ENCODE data around the gene SPTY2D1. TPM values are rescaled to one million over a fixed set of nuclear protein-coding genes. Genes with fewer than 3 reads are reported as not detected.

Gene SPTY2D1
- polyA plus RNA-seq, 1 of the 3 experiments (the other 2 are of a cell fraction), result 5.3 TPM

DNA sequence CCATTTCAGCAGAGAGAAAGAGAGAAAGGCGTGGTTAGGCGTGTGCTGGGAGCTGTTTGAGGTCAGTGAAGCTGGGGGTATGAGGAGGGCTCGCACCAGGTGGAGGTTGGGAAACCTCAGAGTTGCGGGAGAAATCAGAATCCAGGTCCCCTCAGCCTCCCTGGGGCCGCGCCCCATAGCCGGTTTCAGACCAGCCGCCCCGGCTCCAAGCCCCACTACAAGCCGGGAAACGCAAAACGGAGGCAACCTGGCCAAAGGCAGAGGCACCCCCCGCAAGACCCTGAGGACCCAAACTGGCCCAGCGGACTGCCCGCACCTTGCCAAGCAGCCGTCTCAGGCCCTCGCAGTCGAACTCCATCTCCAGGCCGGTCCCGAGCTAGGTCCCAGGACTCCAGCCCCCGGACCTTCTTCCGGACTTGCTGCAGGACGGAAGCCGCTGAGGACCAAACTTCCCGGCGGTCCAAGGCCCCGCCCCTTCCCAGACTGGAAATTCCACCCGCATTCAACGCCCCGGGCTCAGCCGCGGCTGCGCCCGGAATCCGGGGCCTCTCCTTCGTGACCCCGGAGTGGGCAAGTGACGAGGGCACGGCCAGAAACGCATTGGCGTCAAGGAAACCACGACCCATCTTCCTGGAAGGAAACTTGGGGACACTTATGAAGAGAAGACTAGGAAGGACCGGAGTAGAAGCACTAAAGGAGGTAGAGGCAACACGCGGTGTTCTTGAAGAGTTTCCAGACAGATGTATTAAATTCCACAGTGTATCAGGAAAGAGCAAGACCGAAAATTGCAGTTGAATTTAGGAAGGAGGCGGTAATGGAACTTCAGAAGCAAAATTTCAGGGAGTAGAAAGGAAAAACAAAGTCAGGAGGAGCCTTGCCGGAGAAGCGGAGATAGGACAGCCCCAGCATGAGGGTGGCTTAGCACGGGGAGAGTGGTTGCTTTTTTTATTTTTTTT is 45.6 kb downstream of the SPTY2D1 start, which contains the start of gene UEVLD (continued):
- TF ChIP-seq MAX (IDR thresholded peaks at IDR 0.05; ENCODE audit: low read depth) (peak; percentile 70; the same call in 1 of the 2 replicates), TCF12 (IDR thresholded peaks at IDR 0.05) (peak; percentile 27; the same call in 1 of the 2 replicates), ELF1 (IDR thresholded peaks at IDR 0.05) (peak; percentile 98), TEAD4 (IDR thresholded peaks at IDR 0.05; ENCODE audit: borderline replicate concordance, insufficient read depth) (peak; percentile 62; the same call in 1 of the 2 replicates), REST (IDR thresholded peaks at IDR 0.05; ENCODE audit: low read depth, low read length) (peak; percentile 43; the same call in 1 of the 2 replicates), EP300 (IDR thresholded peaks at IDR 0.05; ENCODE audit: borderline replicate concordance in 1 of 2, low read depth in 1 of 2, low read length in 1 of 2) (no peak), RFX5 (IDR thresholded peaks at IDR 0.05; ENCODE audit: low read length) (no peak), POLR2AphosphoS5 (IDR thresholded peaks at IDR 0.05; ENCODE audit: low read depth, low read length) (peak; percentile 91), RCOR1 (IDR thresholded peaks at IDR 0.05; ENCODE audit: low read length) (no peak; the same call in 1 of the 2 replicates)

DNA sequence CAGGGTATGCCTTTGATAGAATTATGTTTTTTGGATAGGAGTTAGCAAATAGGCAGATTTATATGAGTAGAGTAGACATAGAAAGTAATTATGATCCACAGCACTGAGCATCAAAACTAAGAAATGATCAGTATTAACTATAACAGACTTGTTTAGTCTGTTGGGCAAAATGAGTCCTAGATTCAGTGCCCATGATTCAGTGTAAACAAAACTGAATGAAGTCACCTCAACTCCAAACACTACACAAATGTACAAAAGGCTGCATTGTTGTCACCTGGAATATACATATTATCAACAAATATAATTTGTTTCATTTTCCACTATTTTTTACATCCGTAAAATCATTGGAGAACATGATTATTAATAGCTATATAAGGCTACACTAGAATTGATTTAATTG is 52.3 kb downstream of the SPTY2D1 start:
- 80% methylated on average over 1 of the region's 1 CpG for WGBS (ENCODE audit: low lambda C conversion rate)
- Histone ChIP-seq H3K36me3 (replicated peaks in 1 of 2; ENCODE audit: control insufficient read depth in 1 of 2, insufficient read depth in 2 of 2, low read length in 1 of 2) (peaks cover 7 to 21% of the 10 kb centered on the region in 2 experiments), H3K9ac (no peak overlapping the region), H3K4me3 (ENCODE audit: low read depth in 2 of 2, low read length in 1 of 2) (no peak overlapping the region), H3K79me2 (ENCODE audit: insufficient read depth) (peaks cover 50% of the 10 kb centered on the region), H3K9me2 (no peaks in the 10 kb centered on the region), H2AFZ (ENCODE audit: low read depth) (no peak overlapping the region), H3F3A (replicated peaks; ENCODE audit: insufficient read depth) (peaks cover 5% of the 10 kb centered on the region), H3K4me2 (no peak overlapping the region), H3K27me3 (ENCODE audit: insufficient read depth) (no peaks in the 10 kb centered on the region), H3K27ac (ENCODE audit: low read depth in 2 of 2, low read length in 1 of 2) (no peak overlapping the region), H3K9me3 (no peaks in the 10 kb centered on the region), H4K20me1 (ENCODE audit: insufficient read depth) (no peaks in the 10 kb centered on the region; the same call in 1 of the 2 replicates), H3K4me1 (ENCODE audit: control insufficient read depth in 1 of 2, insufficient read depth in 2 of 2, low read depth in 1 of 2, low read length in 1 of 2) (no peaks in the 10 kb centered on the region)
- POLR2A ChIA-PET, result no interaction called here
- DNase-seq, result no peak
- CTCF ChIA-PET, result no interaction called here
- no peak for TF ChIP-seq EZH2phosphoT487 (IDR thresholded peaks at IDR 0.05; ENCODE audit: borderline replicate concordance, low read depth)
- TF ChIP-seq RXRA (IDR thresholded peaks at IDR 0.05; ENCODE audit: borderline replicate concordance, low read depth), result no peak
- TF ChIP-seq, protein P1, sequence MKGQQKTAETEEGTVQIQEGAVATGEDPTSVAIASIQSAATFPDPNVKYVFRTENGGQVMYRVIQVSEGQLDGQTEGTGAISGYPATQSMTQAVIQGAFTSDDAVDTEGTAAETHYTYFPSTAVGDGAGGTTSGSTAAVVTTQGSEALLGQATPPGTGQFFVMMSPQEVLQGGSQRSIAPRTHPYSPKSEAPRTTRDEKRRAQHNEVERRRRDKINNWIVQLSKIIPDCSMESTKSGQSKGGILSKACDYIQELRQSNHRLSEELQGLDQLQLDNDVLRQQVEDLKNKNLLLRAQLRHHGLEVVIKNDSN (IDR thresholded peaks at IDR 0.05; ENCODE audit: borderline replicate concordance, low read depth), result no peak
- no peak for TF ChIP-seq NRF1 (IDR thresholded peaks at IDR 0.05; ENCODE audit: low read depth, low read length)
- TF ChIP-seq ELF1 (IDR thresholded peaks at IDR 0.05), result no peak
- TF ChIP-seq RCOR1 (IDR thresholded peaks at IDR 0.05; ENCODE audit: low read length), result no peak
- TF ChIP-seq, protein P2, sequence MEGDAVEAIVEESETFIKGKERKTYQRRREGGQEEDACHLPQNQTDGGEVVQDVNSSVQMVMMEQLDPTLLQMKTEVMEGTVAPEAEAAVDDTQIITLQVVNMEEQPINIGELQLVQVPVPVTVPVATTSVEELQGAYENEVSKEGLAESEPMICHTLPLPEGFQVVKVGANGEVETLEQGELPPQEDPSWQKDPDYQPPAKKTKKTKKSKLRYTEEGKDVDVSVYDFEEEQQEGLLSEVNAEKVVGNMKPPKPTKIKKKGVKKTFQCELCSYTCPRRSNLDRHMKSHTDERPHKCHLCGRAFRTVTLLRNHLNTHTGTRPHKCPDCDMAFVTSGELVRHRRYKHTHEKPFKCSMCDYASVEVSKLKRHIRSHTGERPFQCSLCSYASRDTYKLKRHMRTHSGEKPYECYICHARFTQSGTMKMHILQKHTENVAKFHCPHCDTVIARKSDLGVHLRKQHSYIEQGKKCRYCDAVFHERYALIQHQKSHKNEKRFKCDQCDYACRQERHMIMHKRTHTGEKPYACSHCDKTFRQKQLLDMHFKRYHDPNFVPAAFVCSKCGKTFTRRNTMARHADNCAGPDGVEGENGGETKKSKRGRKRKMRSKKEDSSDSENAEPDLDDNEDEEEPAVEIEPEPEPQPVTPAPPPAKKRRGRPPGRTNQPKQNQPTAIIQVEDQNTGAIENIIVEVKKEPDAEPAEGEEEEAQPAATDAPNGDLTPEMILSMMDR (IDR thresholded peaks at IDR 0.05), result no peak
- TF ChIP-seq, protein P3, sequence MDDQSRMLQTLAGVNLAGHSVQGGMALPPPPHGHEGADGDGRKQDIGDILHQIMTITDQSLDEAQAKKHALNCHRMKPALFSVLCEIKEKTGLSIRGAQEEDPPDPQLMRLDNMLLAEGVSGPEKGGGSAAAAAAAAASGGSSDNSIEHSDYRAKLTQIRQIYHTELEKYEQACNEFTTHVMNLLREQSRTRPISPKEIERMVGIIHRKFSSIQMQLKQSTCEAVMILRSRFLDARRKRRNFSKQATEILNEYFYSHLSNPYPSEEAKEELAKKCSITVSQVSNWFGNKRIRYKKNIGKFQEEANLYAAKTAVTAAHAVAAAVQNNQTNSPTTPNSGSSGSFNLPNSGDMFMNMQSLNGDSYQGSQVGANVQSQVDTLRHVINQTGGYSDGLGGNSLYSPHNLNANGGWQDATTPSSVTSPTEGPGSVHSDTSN (IDR thresholded peaks at IDR 0.05), result no peak
- TF ChIP-seq SIN3A (IDR thresholded peaks at IDR 0.05; ENCODE audit: borderline replicate concordance, low read depth, low read length), result no peak
- TF ChIP-seq, protein P4, sequence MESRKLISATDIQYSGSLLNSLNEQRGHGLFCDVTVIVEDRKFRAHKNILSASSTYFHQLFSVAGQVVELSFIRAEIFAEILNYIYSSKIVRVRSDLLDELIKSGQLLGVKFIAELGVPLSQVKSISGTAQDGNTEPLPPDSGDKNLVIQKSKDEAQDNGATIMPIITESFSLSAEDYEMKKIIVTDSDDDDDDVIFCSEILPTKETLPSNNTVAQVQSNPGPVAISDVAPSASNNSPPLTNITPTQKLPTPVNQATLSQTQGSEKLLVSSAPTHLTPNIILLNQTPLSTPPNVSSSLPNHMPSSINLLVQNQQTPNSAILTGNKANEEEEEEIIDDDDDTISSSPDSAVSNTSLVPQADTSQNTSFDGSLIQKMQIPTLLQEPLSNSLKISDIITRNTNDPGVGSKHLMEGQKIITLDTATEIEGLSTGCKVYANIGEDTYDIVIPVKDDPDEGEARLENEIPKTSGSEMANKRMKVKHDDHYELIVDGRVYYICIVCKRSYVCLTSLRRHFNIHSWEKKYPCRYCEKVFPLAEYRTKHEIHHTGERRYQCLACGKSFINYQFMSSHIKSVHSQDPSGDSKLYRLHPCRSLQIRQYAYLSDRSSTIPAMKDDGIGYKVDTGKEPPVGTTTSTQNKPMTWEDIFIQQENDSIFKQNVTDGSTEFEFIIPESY (IDR thresholded peaks at IDR 0.05; ENCODE audit: borderline replicate concordance, low read depth), result no peak
- no peak for TF ChIP-seq JUND (IDR thresholded peaks at IDR 0.05)
- TF ChIP-seq SMC3 (IDR thresholded peaks at IDR 0.05; ENCODE audit: low read depth, low read length), result no peak
- TF ChIP-seq NFIC (IDR thresholded peaks at IDR 0.05; ENCODE audit: borderline replicate concordance), result no peak
- no peak for TF ChIP-seq MXI1 (IDR thresholded peaks at IDR 0.05; ENCODE audit: low read depth, low read length)

Measured in SK-N-SH (cell line).